Breast epithelium (tissue), 4 donors: ENCODE measurements around the gene ACOT12. TPM values are rescaled to one million over a fixed set of nuclear protein-coding genes. Genes with fewer than 3 reads are reported as not detected.

Experiments
- DNase-seq, 2 donors: peaks; one replicate each; pipeline ENCODE4 v3.0.0-alpha.2; 2019; ENCODE audit warnings: low spot score in 2 of 2
- H3K27ac ChIP-seq, 2 donors: fragments of 200-600 bp; sonication (generic) in 1 of 2; one replicate each; pipeline ENCODE4 v1.5.1; 2016 to 2019; ENCODE audit warnings: mild to moderate bottlenecking in 1 of 2
- H3K27me3 ChIP-seq, 2 donors: fragments of 200-600 bp; sonication (generic) in 1 of 2; one replicate each; pipeline versions ENCODE4 v1.5.1 to v1.6.0; 2017 to 2019; ENCODE audit warnings: control low read depth in 1 of 2, mild to moderate bottlenecking in 1 of 2
- H3K36me3 ChIP-seq: fragments of 200-600 bp; one replicate; pipeline ENCODE4 v1.5.1; 2019
- H3K4me1 ChIP-seq, 2 donors: fragments of 200-600 bp; sonication (generic); one replicate each; pipeline ENCODE4 v1.5.1; 2016 to 2019; ENCODE audit warnings: control low read depth in 1 of 2
- H3K4me3 ChIP-seq, 3 donors: fragments of 200-600 bp; sonication (generic); 1 replicate in 2 of 3; 2 replicates in 1 of 3; pipeline ENCODE4 v1.5.1; 2016 to 2019; ENCODE audit warnings: mild to moderate bottlenecking in 3 of 3, moderate library complexity in 2 of 3
- H3K9me3 ChIP-seq, 2 donors: fragments of 200-600 bp; sonication (generic) in 1 of 2; one replicate each; pipeline ENCODE4 v1.5.1; 2016 to 2019; ENCODE audit warnings: control low read depth in 1 of 2
- CTCF ChIP-seq, 3 donors: fragments of 450-650 bp; IDR thresholded peaks; one replicate each; pipeline ENCODE4 v1.5.1; 2016 to 2017; ENCODE audit warnings: antibody characterized with exemption in 3 of 3, mild to moderate bottlenecking in 3 of 3, moderate library complexity in 3 of 3
- POLR2A ChIP-seq: fragments of 450-650 bp; IDR thresholded peaks from one replicate; pipeline ENCODE4 v1.6.1; 2016; ENCODE audit warnings: antibody characterized with exemption, mild to moderate bottlenecking, moderate library complexity
- POLR2AphosphoS5 ChIP-seq, 3 donors: sonication (generic); formaldehyde crosslinking; IDR thresholded peaks; one replicate each; pipeline ENCODE4 v1.6.1; 2017; ENCODE audit warnings: antibody characterized with exemption in 3 of 3
- intact Hi-C: fragments of 100-400 bp; cut with DNase I; formaldehyde crosslinking; loops from one replicate; pipeline ENCODE4 v1.15.1; 2023; ENCODE audit warnings: low total_unique reads
- total RNA-seq, 3 donors: library from RNA; depleted of rRNA; stranded (reverse); fragments of >200 nt; gene quantifications; one replicate each; pipeline ENCODE4 v1.1.0, GENCODE V29; 2016

Gene ACOT12
- total RNA-seq, 3 donors from 2014 or later: not detected

DNA sequence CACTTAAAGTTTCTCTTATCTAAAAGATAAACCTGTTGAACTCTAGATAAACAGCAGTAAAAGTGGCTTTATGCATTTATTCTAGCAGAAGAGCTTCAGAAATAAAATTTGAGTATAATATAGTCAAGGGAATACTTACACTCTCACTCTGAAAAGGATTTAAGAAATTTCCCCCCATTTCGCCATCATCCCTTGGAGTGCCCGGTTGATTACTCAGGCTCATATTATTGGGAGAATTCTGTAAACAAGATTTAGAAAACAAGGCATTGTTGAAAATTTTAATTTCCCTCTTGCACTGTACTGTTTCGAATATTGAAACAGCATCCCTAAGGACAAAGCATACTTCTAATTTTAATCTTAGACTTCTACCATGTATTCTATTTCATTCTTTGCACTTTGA lies 34.5 kb upstream of the ACOT12 start:
- Histone ChIP-seq H3K27me3 (no peaks in the 10 kb centered on the region), H3K36me3 (no peaks in the 10 kb centered on the region), H3K27ac (no peak overlapping the region), H3K4me1 (peaks cover 0 to 7% of the 10 kb centered on the region in 2 donors), H3K4me3 (no peak overlapping the region), H3K9me3 (no peaks in the 10 kb centered on the region)
- TF ChIP-seq CTCF (IDR thresholded peaks at IDR 0.05) (no peak), POLR2A (no peak), POLR2AphosphoS5 (IDR thresholded peaks at IDR 0.05) (no peak)
- DNase-seq: no peak
- intact Hi-C loops: no loop called here

DNA sequence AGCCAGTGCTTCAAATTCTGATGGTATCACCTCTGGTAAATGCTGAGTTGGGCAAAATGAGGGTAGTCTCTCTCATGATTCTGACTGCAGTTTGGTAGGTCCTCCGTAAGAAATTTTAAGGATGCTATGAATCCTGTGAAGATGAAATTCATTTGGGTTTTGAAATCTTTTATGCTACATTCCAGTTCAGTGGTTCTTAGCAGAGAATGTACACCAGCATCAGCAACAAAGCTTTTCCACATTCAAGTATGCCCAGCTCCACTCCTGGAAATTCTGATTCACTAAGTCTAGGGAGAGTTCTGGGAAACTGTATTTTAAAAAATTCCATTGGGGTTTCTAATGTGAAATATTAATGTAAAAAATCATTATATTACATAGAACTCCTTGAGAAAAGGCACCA lies 33.6 kb upstream of the ACOT12 start:
- Histone ChIP-seq H3K36me3 (no peaks in the 10 kb centered on the region), H3K27me3 (no peaks in the 10 kb centered on the region), H3K9me3 (no peaks in the 10 kb centered on the region), H3K4me3 (no peak overlapping the region), H3K4me1 (peaks cover 0 to 7% of the 10 kb centered on the region in 2 donors), H3K27ac (no peak overlapping the region)
- no peak for TF ChIP-seq POLR2A
- TF ChIP-seq CTCF (IDR thresholded peaks at IDR 0.05): no peak
- no peak for TF ChIP-seq POLR2AphosphoS5 (IDR thresholded peaks at IDR 0.05)
- intact Hi-C loops: no loop called here
- DNase-seq: no peak

GRCh38 chr5:81426359-81427030 lies 32.6 kb upstream of the ACOT12 start:
- Histone ChIP-seq H3K36me3 (no peaks in the 10 kb centered on the region), H3K4me3 (no peak overlapping the region), H3K9me3 (no peaks in the 10 kb centered on the region), H3K27me3 (no peaks in the 10 kb centered on the region), H3K27ac (peak overlapping the region; percentile 41 to 59), H3K4me1 (peaks cover 0 to 7% of the 10 kb centered on the region in 2 donors)
- intact Hi-C loops: no loop called here
- TF ChIP-seq CTCF (IDR thresholded peaks at IDR 0.05) (no peak), POLR2AphosphoS5 (IDR thresholded peaks at IDR 0.05) (no peak), POLR2A (no peak)
- DNase-seq: no peak

GRCh38 chr5:81425569-81425968 lies 31.6 kb upstream of the ACOT12 start:
- peak overlapping the region; percentile 41 to 59 for H3K27ac ChIP-seq
- H3K4me1 ChIP-seq: peaks cover 0 to 7% of the 10 kb centered on the region in 2 donors
- TF ChIP-seq CTCF (IDR thresholded peaks at IDR 0.05) (peak; percentile 51 to 70 (median 55)), POLR2A (no peak)
- H3K36me3 ChIP-seq: no peaks in the 10 kb centered on the region
- H3K27me3 ChIP-seq: no peaks in the 10 kb centered on the region
- H3K4me3 ChIP-seq: no peak overlapping the region
- intact Hi-C loops: no loop called here
- DNase-seq: no peak
- no peaks in the 10 kb centered on the region for H3K9me3 ChIP-seq

DNA sequence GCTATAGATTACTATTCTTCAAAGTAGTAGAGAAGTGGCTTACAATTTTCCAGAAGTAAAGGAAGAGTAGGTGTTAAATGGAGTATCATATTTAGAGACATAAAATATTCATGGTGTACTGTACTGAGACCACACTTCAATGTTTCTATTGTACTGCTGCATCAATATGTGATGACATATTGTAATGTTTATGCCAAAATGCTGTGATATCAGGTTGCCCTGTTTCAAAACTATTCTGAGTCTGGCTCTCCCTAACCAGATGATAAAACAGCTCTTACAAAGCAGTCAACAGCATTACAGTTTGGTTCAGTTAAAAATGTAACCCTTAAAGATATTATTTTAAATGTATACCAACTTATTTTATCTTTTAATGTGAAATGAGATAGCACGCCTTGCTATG lies 30.8 kb upstream of the ACOT12 start:
- no peak overlapping the region for H3K27ac ChIP-seq
- H3K9me3 ChIP-seq: no peaks in the 10 kb centered on the region
- TF ChIP-seq POLR2A (no peak), CTCF (IDR thresholded peaks at IDR 0.05) (no peak), POLR2AphosphoS5 (IDR thresholded peaks at IDR 0.05) (no peak)
- H3K36me3 ChIP-seq: no peaks in the 10 kb centered on the region
- no peaks in the 10 kb centered on the region for H3K27me3 ChIP-seq
- intact Hi-C loops: no loop called here
- H3K4me1 ChIP-seq: peaks cover 0 to 7% of the 10 kb centered on the region in 2 donors
- no peak for DNase-seq
- H3K4me3 ChIP-seq: no peak overlapping the region
